GM12878 (cell line): ENCODE data around the gene LYRM4. TPM values are rescaled to one million over a fixed set of nuclear protein-coding genes. Genes with fewer than 3 reads are reported as not detected.

ENCODE experiments used
- ATAC-seq: fragments of 200-7000 bp; cut with Tn5 transposase; 3 replicates; pipeline ENCODE4 v1.9.1; 2020; ENCODE audit warnings: mild to moderate bottlenecking, moderate library complexity
- BruUV-seq: library from RNA; stranded (reverse); fragments of 400-500 nt; replicated peaks from 2 replicates; lab custom pipeline; 2021; lab: Mats Ljungman, UMichigan
- CTCF ChIA-PET: fragments of 300-600 bp; sonication (Branson Sonifier 250); formaldehyde crosslinking; extraction: SDS; loops from one replicate; lab custom pipeline; 2021; ENCODE audit warnings: inconsistent platforms; lab: Yijun Ruan, JAX
- POLR2A ChIA-PET: fragments of 350-600 bp; formaldehyde crosslinking; extraction: SDS; loops from one replicate; lab custom pipeline; 2021; ENCODE audit warnings: inconsistent platforms; lab: Charles Lee
- RAD21 ChIA-PET: fragments of 300-600 bp; sonication (Branson Sonifier 250); formaldehyde crosslinking; loops from one replicate; lab custom pipeline; 2023; ENCODE audit warnings: antibody characterized with exemption; ENCODE audit not compliant: unreplicated experiment; lab: Charles Lee
- SMC1A ChIA-PET: fragments of 300-600 bp; sonication (Branson Sonifier 250); formaldehyde crosslinking; loops from one replicate; lab custom pipeline; 2023; ENCODE audit not compliant: unreplicated experiment, uncharacterized antibody; lab: Charles Lee
- DNase-seq: peaks from one replicate; pipeline ENCODE4 v3.0.0-alpha.2; 2011; ENCODE audit warnings: low read depth, low spot score
- FAIRE-seq: peaks from 3 replicates; lab custom pipeline; 2011; peaks lifted over from hg19 to GRCh38; lab: Jason Lieb, UNC
- H2AFZ ChIP-seq: 2 replicates; pipeline ENCODE4 v1.6.0; 2011; ENCODE audit warnings: low read depth, low read length, control low read depth; ENCODE audit not compliant: control insufficient read depth
- H3K27ac ChIP-seq: 2 replicates; pipeline ENCODE4 v1.5.1; 2011; ENCODE audit warnings: control low read depth; ENCODE audit not compliant: control insufficient read depth, insufficient read depth
- H3K27me3 ChIP-seq, 2 experiments: replicated peaks in 1 of 2; 2 replicates each; pipeline versions ENCODE4 v1.6.0 to v1.6.1; 2011; ENCODE audit warnings: low read length in 1 of 2; ENCODE audit not compliant: control insufficient read depth in 2 of 2, insufficient read depth in 2 of 2
- H3K36me3 ChIP-seq, 2 experiments: 2 replicates each; pipeline ENCODE4 v1.5.1; 2011; ENCODE audit warnings: low read length in 1 of 2; ENCODE audit not compliant: control insufficient read depth in 2 of 2, insufficient read depth in 2 of 2
- H3K4me1 ChIP-seq: 2 replicates; pipeline ENCODE4 v1.6.1; 2011; ENCODE audit warnings: mild to moderate bottlenecking, low read length, moderate library complexity, mixed read lengths; ENCODE audit not compliant: control insufficient read depth, insufficient read depth
- H3K4me2 ChIP-seq: 2 replicates; pipeline ENCODE4 v1.6.0; 2011; ENCODE audit warnings: control low read depth; ENCODE audit not compliant: control insufficient read depth, insufficient read depth
- H3K4me3 ChIP-seq: fragments of 200-600 bp; sonication (generic); 2 replicates; pipeline ENCODE4 v1.5.1; 2016
- H3K79me2 ChIP-seq: 2 replicates; pipeline ENCODE4 v1.6.0; 2011; ENCODE audit warnings: low read length; ENCODE audit not compliant: control insufficient read depth, insufficient read depth
- H3K9ac ChIP-seq: 2 replicates; pipeline ENCODE4 v1.8.0; 2011; ENCODE audit warnings: low read length, control low read depth, mixed read lengths; ENCODE audit not compliant: control insufficient read depth, insufficient read depth
- H3K9me3 ChIP-seq: replicated peaks from 3 replicates; pipeline ENCODE4 v1.5.1; 2011; ENCODE audit warnings: mild to moderate bottlenecking, low read length; ENCODE audit not compliant: control insufficient read depth, insufficient read depth
- H4K20me1 ChIP-seq: 2 replicates; pipeline ENCODE4 v1.6.0; 2011; ENCODE audit not compliant: control insufficient read depth, insufficient read depth
- BHLHE40 ChIP-seq, 2 experiments: fragments of 450-650 bp in 1 of 2; IDR thresholded peaks; 2 replicates each; pipeline ENCODE4 v1.6.1; 2011 to 2017; ENCODE audit warnings: low read depth in 2 of 2, borderline replicate concordance in 1 of 2, improper control_type of control experiment in 1 of 2, low read length in 1 of 2, mild to moderate bottlenecking in 1 of 2
- CHD1 ChIP-seq: IDR thresholded peaks from 2 replicates; pipeline ENCODE4 v1.6.1; 2012; ENCODE audit warnings: low read depth, low read length, improper control_type of control experiment
- CREM ChIP-seq: IDR thresholded peaks from 2 replicates; pipeline ENCODE4 v1.6.1; 2014; ENCODE audit warnings: antibody characterized with exemption, low read depth
- CTCF ChIP-seq, 3 experiments: IDR thresholded peaks in 2 of 3; conservative IDR thresholded peaks in 1 of 3; 2 replicates each; pipeline ENCODE4 v1.5.1; 2011; ENCODE audit warnings: low read depth in 3 of 3, low read length in 3 of 3, mild to moderate bottlenecking in 3 of 3, control low read depth in 2 of 3, moderate library complexity in 2 of 3, inconsistent platforms in 1 of 3, mixed read lengths in 1 of 3; ENCODE audit not compliant: control insufficient read depth in 2 of 3, insufficient read depth in 1 of 3; ENCODE audit errors: extremely low read depth in 1 of 3
- HCFC1 ChIP-seq: fragments of 150-350 bp; IDR thresholded peaks from 2 replicates; pipeline ENCODE4 v1.6.1; 2014; ENCODE audit warnings: low read length
- HSF1 ChIP-seq: fragments of 150-350 bp; IDR thresholded peaks from 2 replicates; pipeline ENCODE4 v1.6.1; 2014; ENCODE audit warnings: mild to moderate bottlenecking, low read depth, low read length
- IKZF2 ChIP-seq, 2 experiments: fragments of 450-650 bp; IDR thresholded peaks; 2 replicates each; pipeline ENCODE4 v1.6.1; 2017; ENCODE audit warnings: mild to moderate bottlenecking in 2 of 2, moderate library complexity in 2 of 2
- MAX ChIP-seq: IDR thresholded peaks from 2 replicates; pipeline ENCODE4 v1.6.1; 2012; ENCODE audit warnings: low read depth, low read length, improper control_type of control experiment
- MEF2B ChIP-seq: fragments of 450-650 bp; IDR thresholded peaks from 2 replicates; pipeline ENCODE4 v1.6.1; 2018; ENCODE audit warnings: mild to moderate bottlenecking, moderate library complexity; ENCODE audit not compliant: partially characterized antibody, poor library complexity, severe bottlenecking
- MLLT1 ChIP-seq: fragments of 450-650 bp; IDR thresholded peaks from 2 replicates; pipeline ENCODE4 v1.6.1; 2016; ENCODE audit warnings: mild to moderate bottlenecking
- MXI1 ChIP-seq: fragments of 150-350 bp; IDR thresholded peaks from 2 replicates; pipeline ENCODE4 v1.6.1; 2011; ENCODE audit warnings: low read depth, mild to moderate bottlenecking, inconsistent platforms, low read length, improper control_type of control experiment
- NR2C1 ChIP-seq: fragments of 450-650 bp; IDR thresholded peaks from 2 replicates; pipeline ENCODE4 v1.6.1; 2017; ENCODE audit warnings: antibody characterized with exemption, mild to moderate bottlenecking, moderate library complexity
- NR2F1 ChIP-seq: fragments of 450-650 bp; conservative IDR thresholded peaks from 2 replicates; pipeline ENCODE4 v1.6.1; 2017; ENCODE audit warnings: mild to moderate bottlenecking
- PML ChIP-seq: IDR thresholded peaks from 2 replicates; pipeline ENCODE4 v1.6.1; 2012; ENCODE audit warnings: low read length, inconsistent platforms
- POU2F2 ChIP-seq: IDR thresholded peaks from 3 replicates; pipeline ENCODE4 v1.6.1; 2011; ENCODE audit warnings: low read depth, mild to moderate bottlenecking, low read length, borderline replicate concordance
- RAD21 ChIP-seq: IDR thresholded peaks from 2 replicates; pipeline ENCODE4 v1.6.1; 2011; ENCODE audit warnings: mild to moderate bottlenecking, low read depth, low read length, moderate library complexity; ENCODE audit not compliant: insufficient read depth
- SMC3 ChIP-seq: IDR thresholded peaks from 2 replicates; pipeline ENCODE4 v1.6.1; 2011; ENCODE audit warnings: low read length, improper control_type of control experiment, borderline replicate concordance
- YY1 ChIP-seq: IDR thresholded peaks from 2 replicates; pipeline ENCODE4 v1.6.1; 2011; ENCODE audit warnings: low read depth, mild to moderate bottlenecking, low read length
- WGBS: methylation state at CpG from one replicate; pipeline ENCODE4 v1.1.6; 2016; ENCODE audit warnings: low lambda C conversion rate; ENCODE audit not compliant: insufficient replicate concordance, insufficient coverage; ENCODE audit errors: missing lambda C conversion rate; 5-methylcytosine and 5-hydroxymethylcytosine counted together
- in situ Hi-C: fragments of 300-500 bp; cut with MboI; formaldehyde crosslinking; loops from 9 replicates; pipeline ENCODE4 v1.14.3; 2018; ENCODE audit warnings: mixed read lengths
- intact Hi-C: fragments of 100-400 bp; cut with micrococcal nuclease; formaldehyde crosslinking; loops from one replicate; pipeline ENCODE4 v1.14.2; 2022; ENCODE audit not compliant: unreplicated experiment
- polyA plus RNA-seq, 11 experiments: library from polyadenylated mRNA; depleted of rRNA in 4 of 11; unstranded in 6 of 11; stranded (reverse) in 5 of 11; fragments of >200 nt; fragmentation: Nextera tagmentation in 4 of 11; fragmentation: Illumina TruSeq in 1 of 11; extraction: Ambion mirVana in 4 of 11; extraction: Trizol in 1 of 11; gene quantifications; 1 replicate in 1 of 11; 2 replicates in 10 of 11; pipeline versions ENCODE4 v1.2.1 to v1.2.3, GENCODE V29; 2011 to 2016; ENCODE audit warnings: inconsistent platforms in 2 of 11, missing spikeins in 2 of 11, low read depth in 1 of 11
- total RNA-seq, 4 experiments: library from RNA; depleted of rRNA in 3 of 4; stranded (reverse); fragments of >200 nt in 3 of 4; fragmentation: Illumina TruSeq in 1 of 4; extraction: Trizol in 1 of 4; gene quantifications; 2 replicates each; pipeline versions ENCODE4 v1.2.1 to v1.2.3, GENCODE V29; 2013 to 2021

The LYRM4 gene
- total and polyA plus RNA-seq, 10 of the 15 experiments (the other 5 are each of a cell fraction or from before 2014, with no cell fraction given): 32.7 to 66.8 (median 44.0) TPM

GRCh38 chr6:5302995-5303622 lies 42.4 kb upstream of the LYRM4 start:
- peak overlapping the region; percentile 74 for H3K4me2 ChIP-seq
- TF ChIP-seq CHD1 (no peak), CTCF (IDR thresholded peaks at IDR 0.05 in 2 of 3, conservative IDR thresholded peaks at IDR 0.05 in 1 of 3; ENCODE audit: control insufficient read depth in 2 of 3, extremely low read depth in 1 of 3, insufficient read depth in 1 of 3, low read depth in 3 of 3, low read length in 3 of 3) (peak; percentile 87 to 93 (median 90)), CREM (no peak), MXI1 (peak; percentile 67; the same call in 1 of the 2 replicates), MLLT1 (no peak), POU2F2 (0 out of 3 replicates have a peak, but pooled peaks have one; percentile 24), YY1 (peak; percentile 78), MAX (0 out of 2 replicates have a peak, but pooled peaks have one; percentile 42), HSF1 (no peak), RAD21 (peak; percentile 78), IKZF2 (IDR thresholded peaks at IDR 0.05) (0 out of 4 replicates have a peak, but pooled peaks of 1 of the 2 experiments have one; percentile 4), NR2C1 (no peak), SMC3 (peak; percentile 94), PML (no peak), BHLHE40 (IDR thresholded peaks at IDR 0.05; ENCODE audit: borderline replicate concordance in 1 of 2, low read depth in 2 of 2, low read length in 1 of 2) (peak; percentile 88 to 90), MEF2B (no peak), NR2F1 (no peak), HCFC1 (0 out of 2 replicates have a peak, but pooled peaks have one; percentile 17)

More at GRCh38 chr6:5302995-5303622, 42.4 kb upstream of the LYRM4 start:
- ATAC-seq: peak; percentile 93
- ChIA-PET POLR2A (interaction anchor here (0.8 to 1.6 kb wide), 2 partner anchors 42 to 160 kb away, joined by 3 to 4 read pairs; partner anchors contain the start of genes FARS2 and LYRM4), SMC1A (interaction anchor here (0.7 to 4.3 kb wide), 37 partner anchors 9 to 181 kb away, joined by 3 to 61 read pairs (median 6); partner anchors contain the start of genes FARS2 and LYRM4), CTCF (interaction anchor here (0.7 to 6.7 kb wide), 51 partner anchors 8 to 395 kb away, joined by 3 to 198 read pairs (median 4); partner anchors contain the start of gene FARS2), RAD21 (interaction anchor here (0.8 to 5.4 kb wide), 24 partner anchors 8 to 247 kb away, joined by 3 to 77 read pairs (median 6); partner anchors contain the start of genes FARS2 and LYRM4)
- Histone ChIP-seq H3K79me2 (peaks cover 2% of the 10 kb centered on the region), H3K27me3 (no peaks in the 10 kb centered on the region), H3K9ac (peak overlapping the region; percentile 5; the same call in 1 of the 2 replicates), H3K4me1 (peaks cover 18% of the 10 kb centered on the region), H3K9me3 (no peaks in the 10 kb centered on the region; the same call in 2 of the 3 replicates), H2AFZ (peak overlapping the region; percentile 61), H3K4me3 (peak overlapping the region; percentile 55), H3K27ac (peak overlapping the region; percentile 68), H3K36me3 (peaks cover 0 to under 1% of the 10 kb centered on the region in 2 experiments; a peak in 1 of 4 replicates), H4K20me1 (no peaks in the 10 kb centered on the region)
- in situ Hi-C loops: no loop called here
- BruUV-seq: no TSS peak
- FAIRE-seq: peak; percentile 86
- 1% methylated on average over 10 of the region's 10 CpGs for whole genome bisulfite sequencing
- intact Hi-C loops: loop anchor here (1.0 kb wide), 5 partner anchors 25 to 160 kb away; partner anchors contain the start of gene LYRM4
- peak; percentile 41 for DNase-seq
